NCI-H460 (cell line): Measurements from ENCODE around the gene NPM3. TPM values are rescaled to one million over a fixed set of nuclear protein-coding genes. Genes with fewer than 3 reads are reported as not detected.

ENCODE experiments used
- DNase-seq: peaks from one replicate; pipeline ENCODE4 v3.0.0-alpha.2; 2016; ENCODE audit warnings: low read depth; ENCODE audit errors: extremely low read depth
- polyA plus RNA-seq: library from polyadenylated mRNA; depleted of rRNA; stranded (reverse); fragments of >200 nt; gene quantifications from 2 replicates; pipeline ENCODE4 v1.2.3, GENCODE V29; 2014; cell fraction: nucleus; rRNA removed
- total RNA-seq: library from RNA; depleted of rRNA; stranded (reverse); fragments of >200 nt; shearing (Covaris generic); gene quantifications from 2 replicates; pipeline ENCODE4 v1.2.3, GENCODE V29; 2014; rRNA removed

The NPM3 gene, protein sequence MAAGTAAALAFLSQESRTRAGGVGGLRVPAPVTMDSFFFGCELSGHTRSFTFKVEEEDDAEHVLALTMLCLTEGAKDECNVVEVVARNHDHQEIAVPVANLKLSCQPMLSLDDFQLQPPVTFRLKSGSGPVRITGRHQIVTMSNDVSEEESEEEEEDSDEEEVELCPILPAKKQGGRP
- total RNA-seq = 170 and 199 TPM in 2 replicates
- polyA plus RNA-seq = 177 and 247 TPM in 2 replicates

DNA sequence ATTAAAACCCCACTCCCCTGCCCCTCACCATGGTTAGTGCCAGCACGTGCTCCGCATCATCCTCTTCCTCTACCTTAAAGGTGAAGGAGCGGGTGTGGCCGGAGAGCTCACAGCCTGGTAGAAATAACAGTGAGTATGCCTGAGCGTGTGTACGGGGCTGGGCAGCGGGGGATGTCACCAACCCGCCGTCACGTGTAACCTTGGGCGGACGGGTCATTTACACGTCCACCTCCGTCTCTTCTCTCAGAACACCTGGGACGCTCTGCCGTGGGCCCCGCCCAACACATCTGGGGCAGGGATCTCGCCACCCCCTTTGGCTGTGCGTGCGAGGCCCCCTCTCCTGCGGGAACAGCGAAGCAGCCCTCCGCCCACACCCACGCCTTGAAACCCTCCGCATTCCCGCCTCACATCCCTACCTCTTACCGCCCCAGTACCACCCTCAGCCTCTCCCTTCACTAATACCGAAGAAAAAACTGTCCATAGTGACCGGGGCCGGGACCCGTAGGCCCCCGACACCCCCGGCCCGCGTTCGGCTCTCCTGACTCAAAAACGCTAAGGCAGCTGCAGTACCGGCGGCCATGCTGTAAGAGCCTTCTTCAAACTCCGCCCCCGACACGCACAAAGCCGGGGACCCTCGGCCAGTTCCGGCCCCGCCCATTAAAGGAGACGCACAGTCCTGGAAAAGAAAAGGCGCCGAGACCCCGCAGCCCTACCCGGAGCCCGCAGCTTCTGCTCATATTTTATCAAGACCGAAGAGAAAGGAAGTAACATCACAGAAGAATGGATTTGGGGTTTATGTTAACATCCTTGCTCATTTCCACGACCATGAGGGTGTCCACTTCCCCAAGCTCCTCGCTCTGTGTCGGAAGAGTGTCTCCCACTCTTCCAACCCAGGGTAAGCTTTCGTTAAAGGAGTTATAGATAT, at the start of gene NPM3:
NPM3 (minus strand) TSS at position 636 of the 925 bp plus-strand sequence; CDS start at position 580, 56 bp downstream.
- DNase-seq = peak; percentile 82

DNA sequence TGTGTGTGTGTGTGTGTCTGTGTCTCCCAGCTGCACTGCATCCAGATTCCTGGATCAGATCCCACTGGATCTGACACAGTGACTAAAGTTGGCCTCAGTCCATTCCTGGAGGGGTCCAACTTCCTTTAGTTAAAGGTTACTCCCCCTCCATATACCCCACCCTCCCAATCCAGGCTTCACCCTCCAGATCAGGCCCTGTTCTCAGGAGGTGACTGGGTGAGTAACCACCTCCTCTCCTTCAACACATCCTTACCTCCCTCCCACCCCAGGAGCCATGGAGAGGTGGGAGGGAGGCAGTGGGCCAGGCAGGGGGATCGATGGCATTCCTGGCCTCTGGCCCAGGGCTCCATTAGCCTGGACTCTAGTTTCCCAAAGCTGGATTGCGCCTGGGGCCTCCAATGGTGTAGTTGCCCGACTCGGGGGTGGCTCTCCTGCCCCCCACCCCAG, 49.1 kb upstream of the NPM3 start:
- no peak for DNase-seq

DNA sequence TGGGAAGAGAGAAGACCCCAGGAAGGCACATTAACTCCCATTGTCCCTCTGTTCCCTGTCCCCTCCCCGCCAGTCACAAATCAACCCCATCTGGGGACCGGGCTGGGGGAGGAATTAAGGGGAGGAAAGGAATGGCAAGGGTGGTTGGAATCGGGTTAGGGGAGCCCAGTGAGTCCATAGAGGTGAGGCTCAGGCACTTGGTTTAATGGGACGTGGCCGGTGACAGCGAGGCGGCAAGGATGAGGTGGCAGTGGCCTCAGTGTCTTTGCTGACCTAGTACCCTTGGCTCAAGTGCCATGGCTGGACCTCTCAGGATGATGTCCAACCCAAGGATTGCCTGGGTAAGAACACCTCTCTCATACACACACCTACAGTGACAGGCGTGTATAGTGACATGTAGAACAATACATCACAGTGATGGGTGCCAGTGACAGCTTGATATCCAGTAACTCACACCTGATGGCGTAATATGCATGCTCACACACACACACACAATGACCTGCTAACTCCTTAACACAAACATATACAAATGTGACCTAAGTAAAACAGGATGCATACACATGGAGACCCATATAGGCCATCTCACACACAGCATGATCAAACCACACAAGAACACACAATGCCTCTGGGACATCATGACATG, 48.0 kb upstream of the NPM3 start:
- DNase-seq = no peak

DNA sequence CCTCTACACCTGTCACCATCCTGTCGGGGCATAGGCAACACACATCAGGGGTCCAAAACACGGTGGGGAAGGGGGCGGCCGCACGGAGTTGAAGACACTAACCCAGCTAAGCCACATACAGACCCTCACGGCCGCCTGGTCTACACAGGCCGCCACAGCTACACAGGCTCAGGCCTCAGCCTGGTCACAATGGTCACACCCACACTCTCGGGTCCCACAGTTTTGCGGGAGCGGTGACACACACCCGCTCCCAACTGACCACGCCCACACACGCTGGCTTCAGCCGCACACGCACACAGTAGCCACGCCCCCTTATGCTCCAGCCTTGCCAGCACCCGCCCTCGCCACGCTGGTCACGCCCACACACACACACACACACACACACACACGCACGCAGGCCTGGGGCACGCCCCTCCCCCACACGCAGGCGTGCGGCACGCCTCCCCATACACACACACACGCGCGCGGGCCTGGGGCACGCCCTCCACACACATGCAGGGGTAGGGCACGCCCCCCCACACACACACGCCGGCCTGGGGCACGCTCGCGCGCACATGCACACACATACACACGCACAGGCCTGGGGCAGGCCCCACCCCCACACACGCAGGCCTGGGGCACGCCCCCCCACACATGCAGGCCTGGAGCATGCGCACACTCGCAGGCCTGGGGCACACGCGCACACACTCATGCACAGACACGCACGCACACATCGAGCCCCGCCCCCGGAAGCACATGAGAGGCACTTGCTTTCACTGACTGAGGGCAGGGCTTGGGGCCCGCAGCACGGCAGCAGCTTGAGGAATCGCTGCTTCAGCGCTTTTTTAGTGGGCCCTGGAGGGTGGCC, 47.3 kb upstream of the NPM3 start:
- DNase-seq = peak; percentile 79

DNA sequence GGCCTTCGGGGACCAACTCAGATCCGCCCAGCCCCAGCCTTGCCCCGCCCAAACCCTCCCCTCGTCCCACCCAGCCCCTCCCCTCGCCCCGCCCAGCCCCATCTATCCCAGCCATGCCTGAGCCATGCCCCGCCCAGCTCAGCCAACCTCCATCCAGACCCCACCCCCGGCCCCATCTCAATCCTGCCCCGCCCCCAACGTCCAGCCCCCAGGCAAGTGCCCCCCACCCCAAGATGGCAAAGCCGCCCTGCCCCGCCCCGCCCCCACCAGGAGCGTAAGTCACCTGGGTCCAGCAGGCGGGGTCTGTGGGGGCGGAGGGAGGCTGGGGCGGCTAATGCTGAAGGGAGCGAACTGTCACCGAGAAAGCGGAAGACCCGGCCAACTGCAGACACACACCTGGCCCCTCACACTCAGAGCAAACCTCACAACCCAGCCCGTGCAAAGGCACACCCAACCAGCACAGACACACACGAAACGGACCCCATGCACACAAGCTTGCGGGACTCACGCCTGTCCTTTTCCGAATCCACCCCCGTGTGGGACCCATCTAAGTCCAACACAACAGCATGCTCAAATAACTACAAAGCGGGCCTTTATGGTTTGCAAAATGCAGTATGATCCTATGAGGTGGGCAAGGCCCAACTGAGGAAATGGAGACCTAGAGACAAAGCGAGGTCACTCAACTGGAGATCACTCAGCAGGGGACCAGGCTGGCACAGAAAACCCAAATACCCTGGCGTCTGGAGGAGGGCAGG, 46.5 kb upstream of the NPM3 start:
- DNase-seq = no peak

DNA sequence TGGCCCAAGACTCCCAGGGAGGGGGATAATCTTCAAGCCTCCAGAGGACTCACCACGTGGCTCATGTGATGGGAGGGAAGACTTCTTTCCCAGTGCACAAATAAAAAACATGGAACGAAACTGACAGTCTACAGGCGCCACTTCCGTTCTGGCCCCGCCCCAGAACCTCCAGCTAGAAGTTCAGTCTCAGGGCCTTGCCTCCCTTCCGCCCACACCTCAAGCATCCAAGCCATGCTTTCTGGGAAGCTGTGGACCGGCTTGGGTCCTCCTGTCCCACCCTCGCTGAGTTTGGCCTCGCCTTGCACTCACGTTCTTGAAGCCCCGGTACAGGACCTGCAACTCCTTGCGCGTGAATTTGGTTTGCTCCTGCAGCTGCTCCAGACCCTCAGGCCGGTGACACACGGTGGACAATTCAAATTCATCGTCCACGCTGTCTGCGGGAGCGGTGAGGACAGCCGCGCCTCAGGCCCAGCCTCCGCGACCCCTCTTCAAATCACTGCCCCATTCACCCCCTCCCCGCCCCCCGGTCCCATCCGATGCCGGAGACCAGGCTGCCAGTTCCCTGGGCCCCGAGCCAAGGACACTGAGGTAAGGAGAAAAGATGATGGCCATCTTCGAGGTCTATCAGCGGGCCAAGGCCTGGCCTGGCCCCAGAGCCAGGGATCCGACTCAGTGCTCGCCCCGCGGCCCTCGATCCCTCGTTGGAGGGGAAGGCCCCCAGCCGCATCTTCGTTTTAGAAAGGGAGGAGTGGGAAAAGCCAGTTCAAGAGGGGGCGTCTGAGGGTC, 45.7 kb upstream of the NPM3 start:
- no peak for DNase-seq

DNA sequence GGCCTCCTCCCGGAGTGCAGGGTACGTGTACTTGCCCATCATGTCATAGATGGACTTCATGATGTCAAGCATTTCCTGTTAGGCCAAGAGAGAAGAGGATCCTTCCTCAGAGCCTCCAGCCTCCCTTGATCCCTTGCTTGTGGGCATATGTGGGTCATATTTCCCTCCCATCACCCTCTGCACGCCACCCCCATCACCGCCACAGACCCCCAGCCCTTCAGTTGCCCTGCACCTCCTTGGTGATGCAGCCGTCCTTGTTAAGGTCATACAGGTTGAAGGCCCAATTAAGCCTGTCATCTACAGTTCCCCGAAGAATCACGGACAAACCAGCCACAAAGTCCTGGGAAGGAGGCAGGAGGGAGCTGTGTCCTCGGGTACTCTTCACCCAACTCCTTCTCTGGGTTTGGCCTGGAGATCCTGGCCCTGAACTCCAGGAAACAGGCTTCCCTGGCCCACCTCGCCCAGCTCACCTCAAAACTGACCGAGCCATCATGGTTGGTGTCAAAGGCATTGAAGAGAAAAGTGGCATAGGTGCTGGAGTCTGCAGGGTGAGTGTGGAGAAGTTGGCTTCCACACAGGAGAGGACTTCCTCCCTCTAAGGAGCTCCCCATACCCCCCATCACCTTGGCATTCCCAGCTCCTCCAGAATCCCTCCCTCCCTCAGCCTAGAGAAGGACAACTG, 44.8 kb upstream of the NPM3 start:
- no peak for DNase-seq

DNA sequence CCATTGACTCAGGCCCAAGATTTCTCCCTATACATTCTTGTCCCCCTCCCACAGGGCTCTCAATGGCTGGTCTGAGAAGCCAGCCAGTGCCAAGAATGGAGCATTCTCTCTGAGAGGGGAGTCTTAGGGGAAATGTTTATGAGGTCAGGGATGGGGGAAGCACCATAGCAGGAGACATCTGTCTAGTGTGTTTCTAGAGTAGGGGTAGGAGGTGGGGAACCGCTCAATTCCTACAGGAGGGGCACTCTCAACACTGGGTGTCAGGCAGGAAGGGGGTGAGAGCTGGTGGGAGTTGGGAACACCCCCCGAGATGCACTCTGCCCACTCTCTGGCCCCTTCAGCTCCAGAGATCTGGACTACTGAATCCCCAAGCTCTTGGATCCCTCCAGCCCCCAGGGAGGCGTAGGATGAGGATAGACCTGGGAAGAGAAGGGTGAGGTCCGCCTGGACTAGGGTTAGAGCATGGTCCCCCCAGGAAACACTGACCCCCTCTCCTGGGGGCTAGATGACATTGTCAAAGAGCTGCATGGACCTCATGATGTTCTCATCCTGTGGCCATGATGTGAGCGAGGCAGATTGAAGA, 43.7 kb upstream of the NPM3 start:
- no peak for DNase-seq

DNA sequence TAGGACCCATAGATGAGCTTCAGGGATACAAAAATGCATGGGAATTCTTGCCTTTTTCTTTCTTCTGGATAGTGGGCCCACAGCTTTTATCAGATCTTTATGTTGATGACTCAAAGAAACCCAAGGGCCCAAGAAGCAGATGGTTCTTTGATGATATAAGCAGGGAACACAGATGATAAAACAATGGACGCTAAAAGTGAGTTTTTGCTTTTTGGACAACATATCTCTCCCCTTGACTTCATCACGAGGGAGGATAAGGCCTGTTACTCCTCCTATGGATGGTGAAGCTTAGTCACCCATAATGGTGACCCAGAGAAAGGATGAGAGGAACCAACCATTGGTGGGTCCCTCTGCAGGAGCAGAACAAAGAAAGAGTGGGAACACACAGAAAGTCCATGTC, 41.5 kb upstream of the NPM3 start:
- DNase-seq = no peak

DNA sequence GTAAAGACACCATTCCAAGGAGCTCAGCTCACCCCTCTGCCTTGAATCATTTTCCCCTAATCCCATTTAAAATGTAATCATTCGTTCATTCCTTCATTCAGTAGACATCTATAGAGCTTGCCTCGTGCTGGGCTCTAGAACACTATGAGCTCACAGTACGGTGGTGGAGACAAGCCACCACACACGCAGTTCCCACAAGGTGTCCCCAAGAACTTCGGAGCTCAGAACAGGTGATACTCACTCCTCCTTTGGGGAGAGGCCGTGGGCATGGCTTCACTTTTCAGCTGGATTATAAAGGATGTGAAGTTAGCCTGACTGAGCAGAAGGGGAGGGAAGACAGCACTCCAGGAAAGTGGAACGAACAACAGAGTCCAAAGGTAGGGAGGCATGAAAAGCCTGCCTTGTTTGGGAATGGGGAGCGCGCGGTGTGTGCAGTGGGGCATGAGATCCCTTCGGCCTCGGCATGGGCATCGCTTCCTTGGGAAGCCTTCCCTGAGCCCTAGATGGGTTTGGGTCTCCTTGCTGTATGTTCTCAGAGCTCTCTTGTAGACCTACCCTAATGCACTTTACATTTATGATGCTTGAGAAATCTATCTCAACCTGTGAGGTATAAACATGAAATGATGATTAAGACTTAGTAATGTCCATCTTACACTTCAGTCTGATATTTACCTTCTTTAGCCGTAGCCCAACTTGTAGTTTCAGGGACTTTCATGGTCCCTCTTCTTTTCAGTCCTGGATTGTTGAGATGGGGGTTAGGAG, 35.8 kb upstream of the NPM3 start:
- DNase-seq = no peak

DNA sequence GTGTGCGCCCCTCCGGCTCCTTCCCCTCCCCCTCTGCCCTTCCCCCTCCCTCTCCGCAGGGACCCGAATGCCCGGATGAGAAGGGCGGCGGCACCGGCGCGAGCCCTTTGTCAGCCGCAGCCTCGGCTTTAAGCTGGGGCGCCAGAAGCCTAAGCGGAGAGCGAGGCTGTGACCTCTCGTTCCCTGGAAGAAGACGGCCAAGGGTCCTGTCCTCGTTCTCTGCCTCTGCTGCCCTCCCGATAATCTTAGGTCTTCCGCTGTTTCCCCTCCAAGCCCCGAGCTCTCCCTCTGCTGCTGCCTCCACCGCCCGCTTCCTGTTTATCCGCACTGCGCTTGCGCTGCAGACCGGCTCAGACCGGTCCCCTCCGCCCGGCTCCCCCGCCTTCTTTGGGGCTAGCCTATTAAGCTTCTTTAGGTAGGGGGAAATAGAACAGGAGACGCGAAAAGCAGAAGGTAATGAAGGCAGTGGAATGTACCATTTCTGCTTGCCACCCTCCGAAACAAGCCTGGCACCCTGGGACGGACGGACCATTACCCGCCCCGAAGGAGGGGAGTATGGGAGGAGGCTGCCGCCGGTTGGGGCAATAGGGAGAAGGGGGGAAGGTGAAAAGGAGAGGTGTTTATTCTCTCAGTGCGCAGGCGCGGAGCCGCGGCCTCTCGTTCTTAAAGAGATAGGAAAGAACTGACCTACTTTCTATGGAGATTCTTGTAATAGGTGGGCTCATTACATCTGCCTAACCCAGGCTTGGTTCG, 35.0 kb upstream of the NPM3 start, which contains the start of gene OGA:
OGA (minus strand) TSS at position 326 of the 753 bp plus-strand sequence. CDS start 422 bp downstream, outside the sequence.
- peak; percentile 100 for DNase-seq

DNA sequence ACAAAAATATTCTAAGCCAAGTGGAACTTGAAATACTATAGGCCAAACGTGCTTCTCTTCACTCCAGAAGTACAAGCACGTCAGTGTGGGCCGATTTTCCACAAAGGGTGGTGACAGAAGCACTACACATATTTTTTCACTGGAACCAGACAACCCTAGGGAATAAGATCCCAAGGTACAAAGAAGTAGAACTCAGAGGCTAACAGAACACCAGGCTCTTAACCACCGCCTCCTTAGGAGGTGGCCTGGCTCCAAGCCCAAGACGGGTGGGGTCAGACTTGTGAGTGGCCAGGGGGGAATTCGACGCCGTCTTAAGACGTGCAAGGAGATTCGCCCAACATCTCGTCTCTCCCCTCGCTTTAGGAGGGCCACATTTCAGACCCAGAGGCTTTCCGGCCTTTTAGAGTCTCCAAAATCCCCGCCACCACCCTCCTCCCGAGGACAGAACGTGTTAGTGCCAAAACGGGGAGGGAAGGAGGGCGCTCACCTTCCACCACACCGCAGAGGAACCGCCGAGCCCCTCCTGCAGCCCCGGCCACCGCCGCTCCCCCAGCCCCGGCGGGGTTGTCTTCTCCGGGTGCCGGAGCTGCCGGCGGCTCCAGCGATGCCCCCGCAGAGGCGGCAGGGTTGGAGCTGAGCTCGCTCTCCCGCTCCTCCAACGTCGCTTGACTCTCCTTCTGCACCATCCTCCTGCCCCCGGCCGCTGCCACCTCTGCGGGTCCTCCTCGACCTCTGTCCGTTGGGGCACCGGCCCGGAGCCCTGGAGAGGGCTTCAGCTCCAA, 34.3 kb upstream of the NPM3 start:
- DNase-seq = peak; percentile 87

DNA sequence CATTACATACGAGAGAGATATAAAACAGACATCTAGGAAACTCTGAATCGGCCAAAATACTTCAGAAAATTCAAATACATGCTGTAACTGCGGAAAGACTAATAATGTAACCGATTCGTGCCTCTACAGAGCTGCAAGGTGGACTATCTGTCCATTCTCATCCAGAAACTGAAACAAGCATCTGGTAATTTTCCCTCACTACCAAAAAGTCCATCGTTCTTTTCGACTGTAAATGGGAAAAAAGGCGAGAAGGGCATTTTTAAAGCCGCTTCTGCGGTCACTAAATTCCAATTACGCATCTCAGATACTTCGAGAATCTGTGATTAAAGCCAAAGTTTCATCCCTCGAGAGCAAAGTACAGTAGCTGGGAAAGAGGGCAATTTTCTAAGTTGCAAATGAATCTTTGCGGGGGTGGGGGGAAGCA, 33.7 kb upstream of the NPM3 start:
- DNase-seq = no peak

DNA sequence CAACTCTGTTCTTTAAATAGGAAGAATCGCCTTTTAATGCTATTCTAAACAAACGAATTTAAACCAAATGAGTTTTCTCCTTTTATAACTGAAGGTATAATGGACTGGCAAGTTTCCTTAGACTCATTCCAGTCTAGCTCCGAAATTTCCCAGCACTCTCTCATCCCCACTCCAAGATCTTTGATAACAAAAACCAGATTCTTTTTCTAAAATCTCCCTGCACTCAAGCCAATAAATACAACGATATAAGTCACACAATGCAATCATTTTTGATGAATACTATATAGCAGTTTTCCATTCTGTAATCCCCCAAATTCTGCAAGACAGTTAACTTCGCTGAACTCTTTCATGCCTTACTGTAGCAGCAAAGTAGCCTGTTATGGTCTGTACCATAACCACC, 33.1 kb upstream of the NPM3 start:
- DNase-seq = no peak

DNA sequence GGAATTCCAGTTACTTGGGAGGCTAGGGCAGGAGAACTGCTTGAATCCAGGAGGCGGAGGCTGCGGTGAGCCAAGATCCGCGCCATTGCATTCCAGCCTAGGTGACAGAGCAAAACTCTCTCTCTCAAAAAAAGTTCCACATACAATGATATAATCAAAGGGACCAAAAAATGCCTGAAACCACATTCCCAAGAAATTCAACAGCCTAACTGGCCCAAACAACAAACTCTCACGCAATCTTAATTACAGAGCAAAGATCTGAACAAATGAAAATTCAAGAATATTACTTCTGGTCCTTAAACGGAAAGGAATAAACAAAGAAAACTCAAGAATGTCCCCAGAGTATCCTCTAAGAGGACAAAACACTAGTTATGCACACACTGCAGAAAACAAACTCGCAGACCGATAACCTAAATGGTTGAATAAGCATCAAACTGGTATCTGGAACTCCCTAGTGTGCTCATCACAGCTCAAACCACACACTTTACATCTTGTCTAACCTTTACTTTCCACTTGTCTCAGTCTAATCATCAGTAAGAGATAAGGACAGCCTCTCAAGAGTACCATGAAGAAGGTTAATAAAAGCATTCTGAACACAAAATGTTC, 31.3 kb upstream of the NPM3 start:
- DNase-seq = no peak
